GM23338 (cell line): ENCODE data around the gene RNASEH2A.

Experiments used
- CREB1 ChIP-seq: fragments of 250-450 bp; sonication (Bioruptor Pico); IDR thresholded peaks from 2 replicates; pipeline ENCODE4 v1.5.0; 2020; ENCODE audit warnings: low read depth, mild to moderate bottlenecking, moderate library complexity
- EZH2 ChIP-seq: fragments of 200-600 bp; sonication (generic); IDR thresholded peaks from one replicate; pipeline ENCODE4 v1.8.0; 2017; ENCODE audit warnings: antibody characterized with exemption, mild to moderate bottlenecking, low read depth; ENCODE audit not compliant: unreplicated experiment
- EZH2phosphoT487 ChIP-seq: fragments of 200-600 bp; sonication (generic); IDR thresholded peaks from one replicate; pipeline ENCODE4 v1.8.1; 2018; ENCODE audit warnings: antibody characterized with exemption; ENCODE audit not compliant: unreplicated experiment
- JUNB ChIP-seq: IDR thresholded peaks from one replicate; pipeline ENCODE4 v1.6.1; 2016; ENCODE audit warnings: antibody characterized with exemption; ENCODE audit not compliant: unreplicated experiment
- NANOG ChIP-seq: IDR thresholded peaks from 2 replicates; pipeline ENCODE4 v1.6.1; 2016; ENCODE audit warnings: antibody characterized with exemption, borderline replicate concordance
- POLR2AphosphoS5 ChIP-seq: IDR thresholded peaks from 2 replicates; pipeline ENCODE4 v1.6.1; 2016; ENCODE audit warnings: antibody characterized with exemption, low read depth
- ZNF114 ChIP-seq: fragments of 250-450 bp; sonication (Bioruptor Pico); IDR thresholded peaks from 2 replicates; pipeline ENCODE4 v1.5.0; 2020; ENCODE audit warnings: mild to moderate bottlenecking, moderate library complexity
- ZNF331 ChIP-seq: fragments of 250-450 bp; sonication (Bioruptor Pico); IDR thresholded peaks from 2 replicates; pipeline ENCODE4 v1.5.0; 2020; ENCODE audit warnings: low read depth, mild to moderate bottlenecking, moderate library complexity
- ZNF462 ChIP-seq: fragments of 250-450 bp; sonication (Bioruptor Pico); IDR thresholded peaks from 2 replicates; pipeline ENCODE4 v1.5.0; 2020; ENCODE audit warnings: mild to moderate bottlenecking, moderate library complexity
- TF ChIP-seq, protein P1 (sequence below), 2 experiments: fragments of 200-600 bp in 1 of 2; sonication (generic) in 1 of 2; conservative IDR thresholded peaks; 2 replicates each; pipeline versions ENCODE4 v1.5.1 to v1.6.1; 2016 to 2017; ENCODE audit warnings: antibody characterized with exemption in 2 of 2, low read depth in 2 of 2, mild to moderate bottlenecking in 2 of 2, moderate library complexity in 1 of 2
- TF ChIP-seq, protein P2 (sequence below): IDR thresholded peaks from one replicate; pipeline ENCODE4 v1.6.1; 2018; ENCODE audit warnings: antibody characterized with exemption; ENCODE audit not compliant: unreplicated experiment

DNA sequence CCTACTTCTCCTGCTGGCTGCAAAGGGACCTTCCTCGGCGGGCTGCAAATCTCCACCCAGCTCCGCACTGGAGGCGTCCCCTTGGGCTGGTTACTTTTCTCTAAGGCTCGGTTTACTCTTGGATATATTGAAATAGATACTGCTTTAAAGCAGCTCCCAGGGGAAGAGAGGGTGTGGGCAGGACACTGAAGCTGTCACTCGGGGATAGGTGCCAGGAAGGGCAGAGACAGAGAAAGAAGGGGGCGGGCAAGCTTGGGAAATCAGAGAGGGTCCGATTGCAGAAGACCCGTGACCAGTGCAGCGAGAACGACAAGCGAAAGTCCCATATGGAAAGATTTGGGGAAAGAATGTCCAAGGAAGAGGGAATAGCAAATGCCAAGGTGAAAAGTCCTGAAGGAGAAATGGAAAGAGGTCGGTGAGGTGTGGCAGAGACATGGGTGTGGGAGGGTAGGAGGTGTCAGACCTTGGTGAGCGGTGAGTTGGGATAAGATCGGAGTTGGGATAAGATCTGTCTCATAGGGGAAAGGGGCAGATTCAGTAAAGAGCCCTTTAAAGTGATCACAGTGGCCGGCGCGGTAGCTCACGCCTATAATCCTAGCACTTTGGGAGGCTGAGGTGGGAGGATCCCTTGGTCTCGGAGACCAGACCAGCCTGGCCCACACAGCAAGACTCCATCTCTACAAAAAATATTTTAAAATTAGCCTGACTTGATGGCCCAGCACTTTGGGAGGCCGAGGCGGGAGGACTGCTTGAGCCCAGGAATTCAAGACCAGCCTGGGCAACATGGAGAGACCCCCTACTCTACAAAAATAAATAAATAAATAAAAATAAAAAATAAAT is 3.9 kb upstream of the RNASEH2A start:
- TF ChIP-seq, protein P1, sequence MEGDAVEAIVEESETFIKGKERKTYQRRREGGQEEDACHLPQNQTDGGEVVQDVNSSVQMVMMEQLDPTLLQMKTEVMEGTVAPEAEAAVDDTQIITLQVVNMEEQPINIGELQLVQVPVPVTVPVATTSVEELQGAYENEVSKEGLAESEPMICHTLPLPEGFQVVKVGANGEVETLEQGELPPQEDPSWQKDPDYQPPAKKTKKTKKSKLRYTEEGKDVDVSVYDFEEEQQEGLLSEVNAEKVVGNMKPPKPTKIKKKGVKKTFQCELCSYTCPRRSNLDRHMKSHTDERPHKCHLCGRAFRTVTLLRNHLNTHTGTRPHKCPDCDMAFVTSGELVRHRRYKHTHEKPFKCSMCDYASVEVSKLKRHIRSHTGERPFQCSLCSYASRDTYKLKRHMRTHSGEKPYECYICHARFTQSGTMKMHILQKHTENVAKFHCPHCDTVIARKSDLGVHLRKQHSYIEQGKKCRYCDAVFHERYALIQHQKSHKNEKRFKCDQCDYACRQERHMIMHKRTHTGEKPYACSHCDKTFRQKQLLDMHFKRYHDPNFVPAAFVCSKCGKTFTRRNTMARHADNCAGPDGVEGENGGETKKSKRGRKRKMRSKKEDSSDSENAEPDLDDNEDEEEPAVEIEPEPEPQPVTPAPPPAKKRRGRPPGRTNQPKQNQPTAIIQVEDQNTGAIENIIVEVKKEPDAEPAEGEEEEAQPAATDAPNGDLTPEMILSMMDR (conservative IDR thresholded peaks at IDR 0.05; ENCODE audit: low read depth in 2 of 2), result no peak
- no peak for TF ChIP-seq ZNF331 (CRISPR knock-in tag)
- TF ChIP-seq EZH2phosphoT487, result no peak
- TF ChIP-seq EZH2, result no peak
- TF ChIP-seq CREB1 (CRISPR knock-in tag), result no peak
- no peak for TF ChIP-seq JUNB
- TF ChIP-seq, protein P2, sequence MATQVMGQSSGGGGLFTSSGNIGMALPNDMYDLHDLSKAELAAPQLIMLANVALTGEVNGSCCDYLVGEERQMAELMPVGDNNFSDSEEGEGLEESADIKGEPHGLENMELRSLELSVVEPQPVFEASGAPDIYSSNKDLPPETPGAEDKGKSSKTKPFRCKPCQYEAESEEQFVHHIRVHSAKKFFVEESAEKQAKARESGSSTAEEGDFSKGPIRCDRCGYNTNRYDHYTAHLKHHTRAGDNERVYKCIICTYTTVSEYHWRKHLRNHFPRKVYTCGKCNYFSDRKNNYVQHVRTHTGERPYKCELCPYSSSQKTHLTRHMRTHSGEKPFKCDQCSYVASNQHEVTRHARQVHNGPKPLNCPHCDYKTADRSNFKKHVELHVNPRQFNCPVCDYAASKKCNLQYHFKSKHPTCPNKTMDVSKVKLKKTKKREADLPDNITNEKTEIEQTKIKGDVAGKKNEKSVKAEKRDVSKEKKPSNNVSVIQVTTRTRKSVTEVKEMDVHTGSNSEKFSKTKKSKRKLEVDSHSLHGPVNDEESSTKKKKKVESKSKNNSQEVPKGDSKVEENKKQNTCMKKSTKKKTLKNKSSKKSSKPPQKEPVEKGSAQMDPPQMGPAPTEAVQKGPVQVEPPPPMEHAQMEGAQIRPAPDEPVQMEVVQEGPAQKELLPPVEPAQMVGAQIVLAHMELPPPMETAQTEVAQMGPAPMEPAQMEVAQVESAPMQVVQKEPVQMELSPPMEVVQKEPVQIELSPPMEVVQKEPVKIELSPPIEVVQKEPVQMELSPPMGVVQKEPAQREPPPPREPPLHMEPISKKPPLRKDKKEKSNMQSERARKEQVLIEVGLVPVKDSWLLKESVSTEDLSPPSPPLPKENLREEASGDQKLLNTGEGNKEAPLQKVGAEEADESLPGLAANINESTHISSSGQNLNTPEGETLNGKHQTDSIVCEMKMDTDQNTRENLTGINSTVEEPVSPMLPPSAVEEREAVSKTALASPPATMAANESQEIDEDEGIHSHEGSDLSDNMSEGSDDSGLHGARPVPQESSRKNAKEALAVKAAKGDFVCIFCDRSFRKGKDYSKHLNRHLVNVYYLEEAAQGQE, result no peak
- TF ChIP-seq POLR2AphosphoS5, result no peak
- TF ChIP-seq NANOG, result no peak
- TF ChIP-seq ZNF462, result no peak
- no peak for TF ChIP-seq ZNF114 (CRISPR knock-in tag)
